Ishikawa (cell line): ENCODE results near the gene SDK2.

ENCODE experiments used
- CEBPB ChIP-seq: IDR thresholded peaks from 2 replicates; pipeline ENCODE4 v1.6.1; 2012
- CREB1 ChIP-seq: IDR thresholded peaks from 2 replicates; pipeline ENCODE4 v1.6.1; 2012; ENCODE audit warnings: low read depth
- EGR1 ChIP-seq: IDR thresholded peaks from 2 replicates; pipeline ENCODE4 v1.6.1; 2012
- EP300 ChIP-seq: IDR thresholded peaks from 2 replicates; pipeline ENCODE4 v1.6.1; 2012; ENCODE audit warnings: borderline replicate concordance
- FOXM1 ChIP-seq: IDR thresholded peaks from 2 replicates; pipeline ENCODE4 v1.6.1; 2012; ENCODE audit warnings: low read depth, borderline replicate concordance
- MAX ChIP-seq: IDR thresholded peaks from 2 replicates; pipeline ENCODE4 v1.6.1; 2012
- NFIC ChIP-seq: IDR thresholded peaks from 2 replicates; pipeline ENCODE4 v1.6.1; 2012
- RAD21 ChIP-seq: IDR thresholded peaks from 2 replicates; pipeline ENCODE4 v1.6.1; 2012; ENCODE audit warnings: low read depth
- TAF1 ChIP-seq: IDR thresholded peaks from 2 replicates; pipeline ENCODE4 v1.6.1; 2012; ENCODE audit warnings: low read depth, mild to moderate bottlenecking
- TCF12 ChIP-seq: IDR thresholded peaks from 2 replicates; pipeline ENCODE4 v1.6.1; 2012; ENCODE audit warnings: low read depth
- TEAD4 ChIP-seq: IDR thresholded peaks from 2 replicates; pipeline ENCODE4 v1.6.1; 2012
- YY1 ChIP-seq: IDR thresholded peaks from 2 replicates; pipeline ENCODE4 v1.6.1; 2012; ENCODE audit warnings: low read depth
- ZBTB7A ChIP-seq: IDR thresholded peaks from 2 replicates; pipeline ENCODE4 v1.6.1; 2012; ENCODE audit warnings: low read depth
- TF ChIP-seq, protein P1 (sequence below): IDR thresholded peaks from 2 replicates; pipeline ENCODE4 v1.6.1; 2012; ENCODE audit warnings: low read depth, mild to moderate bottlenecking
- TF ChIP-seq, protein P2 (sequence below): IDR thresholded peaks from 2 replicates; pipeline ENCODE4 v1.6.1; 2012

Gene SDK2

DNA sequence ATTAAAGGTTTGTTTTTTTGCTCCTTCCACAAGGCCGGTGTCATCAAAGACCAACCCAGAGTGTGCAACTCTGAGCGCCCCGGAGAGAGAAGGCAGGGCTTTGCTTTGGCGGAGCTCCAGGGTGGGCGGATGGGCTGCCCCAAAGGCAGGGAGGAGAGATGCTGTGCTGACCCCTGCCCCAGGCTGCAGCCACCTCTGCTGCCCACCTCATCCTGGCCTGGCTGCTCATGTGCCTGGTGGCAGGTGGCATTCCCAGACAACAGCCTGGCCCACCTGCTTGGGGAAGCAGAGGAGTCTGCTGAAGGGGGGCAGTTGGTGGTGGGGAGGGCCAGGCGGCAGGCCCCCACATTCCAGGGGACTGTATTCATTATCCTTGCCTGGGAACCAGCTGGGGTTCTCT, 122.1 kb downstream of the SDK2 start:
- TF ChIP-seq EP300 (no peak), EGR1 (no peak), MAX (no peak), TCF12 (no peak), ZBTB7A (no peak), TAF1 (no peak), CEBPB (no peak), TEAD4 (no peak), RAD21 (no peak), FOXM1 (no peak), NFIC (no peak), CREB1 (no peak), YY1 (no peak)
- TF ChIP-seq, protein P1, sequence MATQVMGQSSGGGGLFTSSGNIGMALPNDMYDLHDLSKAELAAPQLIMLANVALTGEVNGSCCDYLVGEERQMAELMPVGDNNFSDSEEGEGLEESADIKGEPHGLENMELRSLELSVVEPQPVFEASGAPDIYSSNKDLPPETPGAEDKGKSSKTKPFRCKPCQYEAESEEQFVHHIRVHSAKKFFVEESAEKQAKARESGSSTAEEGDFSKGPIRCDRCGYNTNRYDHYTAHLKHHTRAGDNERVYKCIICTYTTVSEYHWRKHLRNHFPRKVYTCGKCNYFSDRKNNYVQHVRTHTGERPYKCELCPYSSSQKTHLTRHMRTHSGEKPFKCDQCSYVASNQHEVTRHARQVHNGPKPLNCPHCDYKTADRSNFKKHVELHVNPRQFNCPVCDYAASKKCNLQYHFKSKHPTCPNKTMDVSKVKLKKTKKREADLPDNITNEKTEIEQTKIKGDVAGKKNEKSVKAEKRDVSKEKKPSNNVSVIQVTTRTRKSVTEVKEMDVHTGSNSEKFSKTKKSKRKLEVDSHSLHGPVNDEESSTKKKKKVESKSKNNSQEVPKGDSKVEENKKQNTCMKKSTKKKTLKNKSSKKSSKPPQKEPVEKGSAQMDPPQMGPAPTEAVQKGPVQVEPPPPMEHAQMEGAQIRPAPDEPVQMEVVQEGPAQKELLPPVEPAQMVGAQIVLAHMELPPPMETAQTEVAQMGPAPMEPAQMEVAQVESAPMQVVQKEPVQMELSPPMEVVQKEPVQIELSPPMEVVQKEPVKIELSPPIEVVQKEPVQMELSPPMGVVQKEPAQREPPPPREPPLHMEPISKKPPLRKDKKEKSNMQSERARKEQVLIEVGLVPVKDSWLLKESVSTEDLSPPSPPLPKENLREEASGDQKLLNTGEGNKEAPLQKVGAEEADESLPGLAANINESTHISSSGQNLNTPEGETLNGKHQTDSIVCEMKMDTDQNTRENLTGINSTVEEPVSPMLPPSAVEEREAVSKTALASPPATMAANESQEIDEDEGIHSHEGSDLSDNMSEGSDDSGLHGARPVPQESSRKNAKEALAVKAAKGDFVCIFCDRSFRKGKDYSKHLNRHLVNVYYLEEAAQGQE, result no peak
- TF ChIP-seq, protein P2, sequence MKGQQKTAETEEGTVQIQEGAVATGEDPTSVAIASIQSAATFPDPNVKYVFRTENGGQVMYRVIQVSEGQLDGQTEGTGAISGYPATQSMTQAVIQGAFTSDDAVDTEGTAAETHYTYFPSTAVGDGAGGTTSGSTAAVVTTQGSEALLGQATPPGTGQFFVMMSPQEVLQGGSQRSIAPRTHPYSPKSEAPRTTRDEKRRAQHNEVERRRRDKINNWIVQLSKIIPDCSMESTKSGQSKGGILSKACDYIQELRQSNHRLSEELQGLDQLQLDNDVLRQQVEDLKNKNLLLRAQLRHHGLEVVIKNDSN, result no peak

DNA sequence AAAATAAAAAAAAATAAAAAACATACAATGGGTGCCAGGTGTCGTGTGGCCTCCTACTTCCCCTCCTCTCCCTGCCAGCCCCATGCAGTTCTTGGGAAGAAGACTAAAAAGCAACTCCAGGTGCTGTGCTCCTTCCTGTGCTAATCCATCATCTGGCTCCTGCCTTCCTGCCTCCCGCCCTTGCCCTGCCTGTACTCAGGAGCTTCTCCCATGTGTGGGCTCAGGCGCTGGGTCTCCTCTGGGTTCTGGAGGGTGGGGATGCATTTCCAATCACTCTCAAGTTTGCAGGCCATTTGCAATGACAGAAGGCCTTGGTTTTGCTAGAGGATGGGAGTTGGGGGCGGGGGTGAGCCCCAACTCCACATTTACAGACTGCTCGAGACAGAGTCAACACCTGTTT, 122.9 kb downstream of the SDK2 start:
- TF ChIP-seq TAF1 (no peak), CREB1 (no peak), ZBTB7A (no peak), CEBPB (no peak), YY1 (no peak), EP300 (no peak), EGR1 (no peak), NFIC (no peak), FOXM1 (no peak), TCF12 (no peak), MAX (no peak), TEAD4 (no peak), RAD21 (no peak)
- TF ChIP-seq, protein P2, result no peak
- TF ChIP-seq, protein P1, result no peak

DNA sequence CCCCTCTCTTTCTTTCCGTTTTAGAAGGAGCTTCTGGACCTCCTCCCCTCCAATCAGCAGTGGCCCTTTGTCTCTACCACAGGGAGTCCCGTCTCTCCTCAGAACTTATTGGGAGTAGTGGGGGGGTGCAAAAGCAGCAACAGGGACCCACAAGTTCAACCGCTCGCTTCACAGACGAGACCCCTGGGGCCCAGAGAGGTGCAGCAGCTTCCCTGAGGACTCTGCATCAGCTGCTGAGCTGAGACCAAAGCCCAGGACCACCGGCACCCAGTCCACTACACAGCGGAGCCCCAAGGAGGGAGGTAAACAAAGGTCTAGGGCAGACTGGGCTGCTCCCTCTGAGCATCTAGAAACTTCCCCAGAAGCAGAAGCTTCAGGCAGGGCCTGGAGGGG, 123.9 kb downstream of the SDK2 start:
- TF ChIP-seq TAF1 (no peak), EP300 (no peak), RAD21 (no peak), EGR1 (no peak), ZBTB7A (no peak), CEBPB (no peak)

DNA sequence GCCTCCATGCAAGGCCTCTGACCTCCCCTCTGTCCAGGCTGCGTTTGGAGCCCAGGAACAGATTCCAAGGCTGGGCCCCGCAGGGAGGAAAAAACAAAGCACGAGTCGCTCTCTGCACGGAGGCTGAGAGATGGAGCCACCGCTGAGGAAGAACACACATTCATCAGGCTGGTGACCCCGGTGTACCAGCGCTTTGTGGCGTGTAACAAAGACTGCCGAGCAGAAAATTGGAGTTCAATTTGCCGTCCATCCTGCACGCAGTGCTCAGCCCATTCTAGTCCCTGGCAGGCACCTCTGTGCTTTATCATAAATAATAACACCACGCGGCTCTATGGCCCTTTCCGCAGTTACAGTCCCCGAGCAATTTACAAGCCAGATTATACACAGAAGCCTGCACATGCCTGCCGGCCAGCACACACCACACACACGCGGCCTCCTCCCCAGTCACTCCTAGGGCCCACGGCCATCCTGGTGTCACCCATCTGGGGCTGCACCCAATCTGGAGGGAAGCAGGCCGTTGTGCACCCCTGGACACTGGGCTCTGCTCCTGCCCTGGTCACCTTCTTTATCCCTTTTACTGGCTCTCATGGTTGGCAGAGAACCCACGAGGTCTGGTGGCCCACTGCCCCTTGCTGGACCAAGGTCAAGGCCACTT, 124.4 kb downstream of the SDK2 start:
- TF ChIP-seq TEAD4, result no peak
- TF ChIP-seq ZBTB7A, result no peak
- no peak for TF ChIP-seq FOXM1
- no peak for TF ChIP-seq EGR1
- TF ChIP-seq, protein P2, result no peak
- TF ChIP-seq MAX, result no peak
- TF ChIP-seq, protein P1, result no peak
- TF ChIP-seq RAD21, result no peak
- no peak for TF ChIP-seq EP300
